ENCODE data around the gene ACAT1.
A peak's percentile ranks its signal among the peaks of the same experiment; 100 is the strongest.
"Not testable (repeated sequence)": the region's sequence is repeated elsewhere in the genome, so short reads cannot be mapped to it uniquely, and the experiment has no call there.

ACAT1 gene

DNA sequence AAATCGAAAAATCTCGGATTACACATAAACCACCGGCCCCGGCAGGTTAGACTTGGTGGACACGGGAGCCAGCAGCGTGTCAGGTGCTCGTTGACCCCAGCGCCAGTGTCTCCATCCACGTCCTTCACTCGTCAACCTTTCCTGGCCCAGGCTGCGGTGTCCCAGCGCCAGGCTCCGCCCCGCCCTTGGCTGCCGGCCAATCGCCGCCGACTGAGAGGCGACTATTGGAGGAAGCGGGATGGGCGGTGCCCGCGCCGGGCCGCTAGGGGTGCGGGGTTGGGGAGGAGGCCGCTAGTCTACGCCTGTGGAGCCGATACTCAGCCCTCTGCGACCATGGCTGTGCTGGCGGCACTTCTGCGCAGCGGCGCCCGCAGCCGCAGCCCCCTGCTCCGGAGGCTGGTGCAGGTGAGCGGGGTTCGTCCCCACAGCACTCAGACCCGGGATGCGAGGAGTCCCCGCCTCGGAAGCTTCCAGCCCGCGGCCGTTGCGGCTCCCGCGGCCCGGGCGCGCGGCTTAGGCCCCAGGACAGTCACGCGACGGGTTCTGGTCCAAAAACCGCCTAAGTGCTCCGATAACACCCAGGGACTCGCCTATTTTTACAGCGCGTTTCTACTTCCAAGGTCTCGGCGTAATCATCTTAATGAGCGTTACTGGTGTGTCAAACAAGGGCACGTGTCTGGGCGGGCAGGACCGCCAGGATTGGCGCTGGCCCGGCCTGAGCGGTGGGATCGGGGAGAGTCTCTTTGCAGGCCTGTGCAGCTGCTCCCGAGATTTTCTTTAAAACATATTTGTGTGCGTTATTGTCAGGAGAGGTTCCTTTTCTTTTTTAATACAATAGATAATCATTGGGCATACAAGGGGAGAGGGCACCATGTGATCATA lies at the start of gene ACAT1:
ACAT1 (plus strand) TSS at position 294 of the 882 bp plus-strand sequence; CDS start at position 334, 40 bp downstream.
- peak; percentile 98 to 99 for DNase-seq

- no peak for DNase-seq
These were observed 36.6 kb upstream of the ACAT1 start for GRCh38 chr11:108084811-108085210.

DNA sequence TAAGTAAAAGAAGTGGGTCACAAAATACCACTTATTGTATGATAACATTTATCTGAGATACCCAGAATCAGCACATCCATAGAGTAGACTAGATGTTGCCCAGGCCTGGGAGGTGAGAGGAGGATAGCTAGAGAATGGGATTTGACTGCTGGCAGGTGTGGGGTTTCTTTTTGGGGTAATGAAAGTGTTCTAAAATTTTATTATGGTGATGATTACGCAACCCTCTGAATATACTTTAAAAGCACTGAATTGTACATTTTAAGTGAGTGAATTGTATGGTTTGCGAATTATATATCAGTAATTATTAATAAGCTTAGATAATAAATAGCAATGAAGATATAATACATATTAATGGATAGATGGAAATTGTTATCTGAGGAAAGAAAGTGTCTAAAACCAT lies 35.7 kb upstream of the ACAT1 start:
- DNase-seq, result no peak

DNA sequence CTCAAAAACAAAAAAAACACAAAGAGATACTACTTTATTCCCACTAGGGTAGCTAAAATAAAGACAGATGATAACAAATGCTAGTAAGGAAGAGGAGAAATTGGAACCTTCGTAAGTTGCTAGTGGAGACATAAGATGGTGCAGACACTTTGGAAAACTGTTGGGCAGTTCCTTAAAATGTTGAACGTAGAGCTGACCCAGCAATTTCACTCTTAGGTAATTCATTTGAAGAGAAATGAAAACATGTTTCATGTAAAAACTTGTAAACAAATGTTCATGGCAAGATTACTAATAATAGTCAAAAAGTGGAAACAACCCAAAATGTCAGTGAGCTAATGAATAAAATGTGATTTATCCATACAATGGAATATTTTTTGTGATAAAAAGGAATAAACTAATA lies 29.2 kb upstream of the ACAT1 start:
- DNase-seq, result no peak

DNA sequence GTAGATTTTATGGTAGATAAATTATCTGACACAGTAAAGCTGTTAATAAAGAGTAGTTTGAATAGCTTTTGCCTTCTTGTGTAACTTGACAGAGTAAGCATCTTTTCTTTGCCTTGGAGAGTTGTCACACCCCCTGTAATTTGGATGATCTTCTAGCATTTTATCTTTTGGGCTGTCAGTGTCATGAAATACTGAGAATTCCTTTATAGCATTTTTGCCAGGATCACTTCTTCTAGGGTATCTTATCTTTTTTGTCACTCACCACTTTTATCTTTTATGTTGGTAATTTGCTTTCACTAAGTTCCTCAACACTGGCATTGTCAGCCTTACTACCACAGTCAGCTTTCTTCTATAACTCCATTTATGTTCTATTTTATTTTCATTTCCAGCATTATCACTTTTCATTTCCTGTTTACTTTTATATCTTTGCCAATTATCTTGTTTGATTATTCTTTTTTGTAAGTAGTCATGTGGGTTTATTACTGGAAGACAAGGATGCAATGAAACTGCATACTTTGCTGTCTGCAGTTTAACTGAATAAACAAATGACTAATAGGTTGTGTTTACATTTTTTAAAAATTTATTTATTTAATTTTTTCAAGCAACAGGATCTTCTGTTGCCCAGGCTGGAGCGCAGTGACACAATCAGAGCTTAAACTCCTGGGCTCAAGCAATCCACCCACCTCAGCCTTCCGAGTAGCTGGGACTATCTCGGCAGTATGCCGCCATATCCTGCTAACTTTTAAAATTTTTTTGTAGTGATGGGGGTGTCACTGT lies 28.1 kb upstream of the ACAT1 start:
- no peak for DNase-seq

- no peak for DNase-seq
These were observed 24.2 kb upstream of the ACAT1 start for GRCh38 chr11:108097179-108097578.

- DNase-seq, result no peak
These were observed 20.1 kb upstream of the ACAT1 start for GRCh38 chr11:108101090-108101775.

- no peak for DNase-seq
These were observed 10.2 kb upstream of the ACAT1 start for GRCh38 chr11:108111126-108111525.

GRCh38 chr11:108112057-108112456 lies 9.3 kb upstream of the ACAT1 start:
- no peak for DNase-seq

DNA sequence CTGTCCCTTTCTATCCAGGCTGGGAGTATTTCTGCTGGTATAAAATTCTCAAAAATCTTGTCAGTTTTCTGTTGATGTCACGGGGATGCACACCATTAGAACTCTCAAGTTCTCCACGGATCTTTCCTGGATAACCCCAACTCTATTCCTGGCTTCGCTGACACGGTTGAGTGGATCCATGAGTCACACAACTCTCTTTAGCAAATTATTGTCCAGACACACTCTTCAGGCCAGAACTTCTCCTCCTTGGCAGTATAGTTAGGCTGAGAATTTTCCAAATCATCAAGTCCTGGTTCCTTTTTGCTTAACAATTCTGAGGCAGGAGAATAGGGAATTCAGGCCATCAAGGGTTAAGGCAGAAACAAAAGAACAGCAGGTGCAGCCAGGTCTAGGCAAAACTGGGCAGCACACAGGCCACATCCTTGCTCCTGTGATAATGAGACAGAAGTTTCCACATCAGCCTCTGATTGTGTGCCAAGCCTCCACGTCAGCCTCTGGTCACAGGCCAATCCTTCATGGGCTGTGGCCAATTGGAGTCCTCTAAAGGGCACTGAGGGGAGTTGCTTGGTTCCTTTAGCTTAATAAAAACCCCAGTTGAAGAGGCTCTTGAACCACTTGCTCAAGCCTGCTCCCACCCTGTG lies 5.7 kb upstream of the ACAT1 start:
- DNase-seq, result no peak

GRCh38 chr11:108117746-108118371 lies 3.5 kb upstream of the ACAT1 start:
- DNase-seq, result no peak

- not testable (repeated sequence) for DNase-seq
These were observed 462 bp upstream of the ACAT1 start for GRCh38 chr11:108120936-108121273.

GRCh38 chr11:108122166-108122628 lies 830 bp downstream of the ACAT1 start:
- no peak for DNase-seq

DNA sequence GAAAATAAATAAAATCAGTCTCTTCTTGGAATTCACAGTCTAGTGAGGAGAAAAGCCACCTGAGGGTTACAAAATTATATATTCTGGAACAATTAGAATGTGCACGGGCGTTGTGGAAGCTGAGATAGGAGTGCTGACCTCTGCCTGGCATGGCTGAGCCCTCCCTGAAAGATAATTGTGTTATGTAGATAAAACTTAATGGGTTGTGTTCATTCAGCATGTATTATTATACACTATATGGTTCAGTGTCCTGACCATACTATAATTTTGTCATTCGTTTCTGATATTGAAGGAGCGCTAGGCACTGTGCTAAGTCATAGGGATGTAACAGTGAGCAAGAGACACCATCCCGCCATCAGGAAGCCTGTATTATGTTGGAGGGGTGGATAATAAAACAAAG lies 3.7 kb downstream of the ACAT1 start:
- DNase-seq, result no peak

GRCh38 chr11:108128772-108129171 lies 7.4 kb downstream of the ACAT1 start:
- no peak for DNase-seq

GRCh38 chr11:108131993-108132392 lies 10.6 kb downstream of the ACAT1 start:
- no peak for DNase-seq

GRCh38 chr11:108132993-108133538 lies 11.7 kb downstream of the ACAT1 start:
- DNase-seq, result not testable (repeated sequence)

DNA sequence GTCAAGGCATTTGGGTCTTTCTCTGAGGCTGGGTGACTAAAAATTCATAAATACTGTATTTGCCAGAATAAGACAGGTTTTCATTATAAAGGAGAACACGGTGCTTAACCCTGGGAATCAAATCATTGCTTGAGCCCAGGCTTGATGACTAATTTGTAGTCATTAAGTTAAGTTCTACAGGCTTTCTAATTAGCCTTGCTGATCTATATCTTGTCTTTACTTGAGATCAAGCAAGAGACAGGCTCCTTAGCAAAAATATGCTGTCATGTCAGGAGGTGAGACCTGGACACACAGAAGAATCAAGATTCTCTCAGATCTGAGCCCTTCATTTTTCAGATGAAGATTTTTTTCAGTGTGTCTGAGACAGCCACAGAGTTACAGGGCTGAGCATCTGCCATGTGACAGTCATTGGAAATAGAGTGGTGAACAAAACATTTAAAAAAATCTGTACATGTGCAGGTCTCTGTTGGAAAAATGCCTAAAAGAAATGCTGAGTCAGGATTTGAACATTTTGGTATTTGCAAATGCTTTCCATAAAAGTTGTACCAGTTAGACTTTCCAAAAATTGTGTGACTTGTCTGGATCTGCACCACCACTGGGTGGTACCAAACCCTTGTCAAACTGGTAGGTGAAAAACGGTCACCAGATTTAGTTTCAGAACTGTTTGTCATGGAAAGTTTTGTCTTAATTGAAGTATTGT lies 14.6 kb downstream of the ACAT1 start:
- DNase-seq, result peak; percentile 24 to 41

DNA sequence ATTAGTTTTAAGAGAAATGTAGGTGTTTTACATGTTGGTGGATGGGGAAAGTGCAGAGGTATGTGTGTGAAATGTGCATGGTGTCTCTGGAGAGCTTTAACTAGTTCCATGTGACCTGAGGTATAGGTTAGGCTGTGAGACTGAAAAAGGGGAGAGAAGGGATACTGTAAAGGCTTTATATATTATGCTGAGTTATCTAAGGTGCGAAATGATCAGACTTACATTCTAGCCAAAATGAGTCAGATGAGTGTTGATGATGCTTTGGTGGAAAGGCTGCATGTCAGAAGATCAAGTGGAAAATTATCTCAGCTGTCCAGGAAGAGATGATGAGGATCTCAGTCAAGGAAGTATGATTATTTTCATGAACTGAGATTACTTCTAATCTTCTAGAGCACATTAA lies 15.8 kb downstream of the ACAT1 start:
- DNase-seq, result no peak

DNA sequence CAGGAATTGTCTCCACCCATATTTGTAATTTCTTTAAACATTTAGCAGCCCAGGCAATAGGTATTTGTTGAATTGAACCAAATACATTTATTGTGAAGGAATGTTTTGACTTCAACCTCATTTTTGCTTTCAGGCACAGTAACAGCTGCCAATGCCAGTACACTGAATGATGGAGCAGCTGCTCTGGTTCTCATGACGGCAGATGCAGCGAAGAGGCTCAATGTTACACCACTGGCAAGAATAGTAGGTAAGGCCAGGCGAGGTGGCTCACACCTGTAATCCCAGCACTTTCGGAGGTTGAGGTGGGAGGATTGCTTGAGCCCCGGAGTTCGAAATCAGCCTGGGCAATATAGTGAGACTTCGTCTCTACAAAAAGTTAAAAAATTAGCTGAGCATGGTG lies 20.9 kb downstream of the ACAT1 start:
- no peak for DNase-seq

DNA sequence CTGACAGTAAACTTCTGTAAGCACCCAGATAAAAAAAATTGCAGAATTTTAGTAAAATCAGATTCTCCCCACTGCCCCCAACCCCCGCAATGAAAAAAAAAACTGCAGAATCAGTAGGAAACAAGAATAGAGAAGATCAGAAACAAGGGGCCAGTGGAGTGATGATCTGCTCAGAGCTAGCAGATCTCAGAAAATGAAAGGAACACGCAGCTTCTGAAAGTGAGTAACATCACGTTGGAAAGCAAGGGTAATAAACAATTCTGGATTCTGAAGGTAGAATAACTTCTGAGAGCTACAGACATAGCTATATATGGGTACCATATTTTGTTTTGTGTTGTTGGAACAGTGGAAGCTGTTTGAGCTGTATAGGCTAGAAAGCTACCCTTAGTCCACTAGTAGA lies 23.2 kb downstream of the ACAT1 start:
- DNase-seq, result no peak
